ENCODE measurements around the gene SPPL2A. TPM values are rescaled to one million over a fixed set of nuclear protein-coding genes. Genes with fewer than 3 reads are reported as not detected.

The SPPL2A gene
- total and polyA plus RNA-seq, 7 experiments from 2014 or later = 40.6 to 100 (median 54.2) TPM

GRCh38 chr15:50751394-50751793 is 14.1 kb downstream of the SPPL2A start:
- Mint-ChIP-seq H3K27me3 (no peaks in the 10 kb centered on the region), H3K4me1 (peaks cover 5 to 39% (median 19%) of the 10 kb centered on the region in 7 donors), H3K9me3 (no peaks in the 10 kb centered on the region), H3K4me3 (no peak overlapping the region), H3K27ac (no peak overlapping the region), H3K36me3 (peaks cover 0 to 21% (median 5%) of the 10 kb centered on the region in 5 donors)
- Histone ChIP-seq H3K4me3 (ENCODE audit: low read length) (no peak overlapping the region), H3K9me3 (ENCODE audit: control insufficient read depth in 2 of 3, low read length in 3 of 3) (no peaks in the 10 kb centered on the region), H3K36me3 (ENCODE audit: control insufficient read depth in 2 of 3, insufficient read depth in 3 of 3, low read length in 3 of 3) (peaks cover 3 to 17% (median 4%) of the 10 kb centered on the region in 3 experiments), H3K27ac (ENCODE audit: low read depth, low read length) (no peak overlapping the region), H3K27me3 (ENCODE audit: control insufficient read depth in 2 of 2, insufficient read depth in 2 of 2, low read length in 2 of 2) (no peaks in the 10 kb centered on the region), H3K4me1 (ENCODE audit: control insufficient read depth in 2 of 2, insufficient read depth in 2 of 2, low read length in 2 of 2) (peaks cover 0 to 15% of the 10 kb centered on the region in 2 donors)
- intact Hi-C loops (cut with micrococcal nuclease) = loop anchor here in 1 of 2 donors (2.0 kb wide), 1 partner anchor 13 kb away; the partner anchor contains the start of gene SPPL2A
- CTCF ChIA-PET = interaction anchor here (0.8 kb wide), 1 partner anchor 9 kb away, joined by 3 read pairs; no protein-coding TSS in a partner anchor
- DNase-seq (no peak), ATAC-seq (peak; percentile 64)
- POLR2A ChIA-PET = interaction anchor here (2.1 kb wide), 1 partner anchor 13 kb away, joined by 6 read pairs; no protein-coding TSS in a partner anchor

GRCh38 chr15:50750227-50750705 is 15.2 kb downstream of the SPPL2A start:
- H3K27ac Mint-ChIP-seq = no peak overlapping the region
- no peak for ATAC-seq

GRCh38 chr15:50747523-50747922 is 18.0 kb downstream of the SPPL2A start:
- Mint-ChIP-seq H3K27me3 (no peaks in the 10 kb centered on the region), H3K4me3 (no peak overlapping the region), H3K36me3 (peaks cover 0 to 18% (median 6%) of the 10 kb centered on the region in 5 donors), H3K27ac (no peak overlapping the region), H3K9me3 (no peaks in the 10 kb centered on the region), H3K4me1 (peaks cover 0 to 17% (median 3%) of the 10 kb centered on the region in 7 donors)
- ATAC-seq = no peak
- H3K36me3 ChIP-seq (ENCODE audit: control insufficient read depth in 2 of 3, insufficient read depth in 3 of 3, low read length in 3 of 3) = peaks cover 3 to 17% (median 4%) of the 10 kb centered on the region in 3 experiments
- H3K9me3 ChIP-seq (ENCODE audit: control insufficient read depth in 2 of 3, low read length in 3 of 3) = no peaks in the 10 kb centered on the region
- no peak overlapping the region for H3K27ac ChIP-seq (ENCODE audit: low read depth, low read length)
- CTCF ChIA-PET = no interaction called here
- H3K4me3 ChIP-seq (ENCODE audit: low read length) = no peak overlapping the region
- no peak for DNase-seq
- peaks cover 0 to 15% of the 10 kb centered on the region in 2 donors for H3K4me1 ChIP-seq (ENCODE audit: control insufficient read depth in 2 of 2, insufficient read depth in 2 of 2, low read length in 2 of 2)
- H3K27me3 ChIP-seq (ENCODE audit: control insufficient read depth in 2 of 2, insufficient read depth in 2 of 2, low read length in 2 of 2) = no peaks in the 10 kb centered on the region
- intact Hi-C loops (cut with micrococcal nuclease) = no loop called here
- POLR2A ChIA-PET = no interaction called here

More at GRCh38 chr15:50750227-50750705, 15.2 kb downstream of the SPPL2A start:
- intact Hi-C loops (cut with micrococcal nuclease) = loop anchor here in 1 of 2 donors (2.0 kb wide), 1 partner anchor 15 kb away; the partner anchor contains the start of gene SPPL2A
- Histone ChIP-seq H3K36me3 (ENCODE audit: control insufficient read depth in 2 of 3, insufficient read depth in 3 of 3, low read length in 3 of 3) (peaks cover 3 to 17% (median 4%) of the 10 kb centered on the region in 3 experiments), H3K4me1 (ENCODE audit: control insufficient read depth in 2 of 2, insufficient read depth in 2 of 2, low read length in 2 of 2) (peaks cover 0 to 15% of the 10 kb centered on the region in 2 donors), H3K27ac (ENCODE audit: low read depth, low read length) (no peak overlapping the region), H3K9me3 (ENCODE audit: control insufficient read depth in 2 of 3, low read length in 3 of 3) (no peaks in the 10 kb centered on the region), H3K4me3 (ENCODE audit: low read length) (no peak overlapping the region), H3K27me3 (ENCODE audit: control insufficient read depth in 2 of 2, insufficient read depth in 2 of 2, low read length in 2 of 2) (no peaks in the 10 kb centered on the region)
- ChIA-PET CTCF (interaction anchor here (0.6 to 0.8 kb wide), 2 partner anchors 10 to 97 kb away, joined by 3 to 4 read pairs; no protein-coding TSS in a partner anchor), POLR2A (no interaction called here)
- Mint-ChIP-seq H3K4me3 (no peak overlapping the region), H3K4me1 (peaks cover 4 to 32% (median 15%) of the 10 kb centered on the region in 7 donors), H3K27me3 (no peaks in the 10 kb centered on the region), H3K9me3 (no peaks in the 10 kb centered on the region), H3K36me3 (peaks cover 0 to 18% (median 4%) of the 10 kb centered on the region in 5 donors)
- no peak for DNase-seq

- Mint-ChIP-seq H3K4me3 (no peak overlapping the region), H3K9me3 (no peaks in the 10 kb centered on the region), H3K36me3 (peaks cover 0 to 18% (median 9%) of the 10 kb centered on the region in 5 donors), H3K27me3 (no peaks in the 10 kb centered on the region), H3K4me1 (no peaks in the 10 kb centered on the region), H3K27ac (no peak overlapping the region)
- intact Hi-C loops (cut with micrococcal nuclease) = no loop called here
- H3K27me3 ChIP-seq (ENCODE audit: control insufficient read depth in 2 of 2, insufficient read depth in 2 of 2, low read length in 2 of 2) = no peaks in the 10 kb centered on the region
- no peaks in the 10 kb centered on the region for H3K9me3 ChIP-seq (ENCODE audit: control insufficient read depth in 2 of 3, low read length in 3 of 3)
- no peak overlapping the region for H3K4me3 ChIP-seq (ENCODE audit: low read length)
- ATAC-seq (no peak), DNase-seq (no peak)
- peaks cover 3 to 15% (median 4%) of the 10 kb centered on the region in 3 experiments for H3K36me3 ChIP-seq (ENCODE audit: control insufficient read depth in 2 of 3, insufficient read depth in 3 of 3, low read length in 3 of 3)
- no peaks in the 10 kb centered on the region for H3K4me1 ChIP-seq (ENCODE audit: control insufficient read depth in 2 of 2, insufficient read depth in 2 of 2, low read length in 2 of 2)
- ChIA-PET POLR2A (interaction anchor here (0.6 kb wide), 1 partner anchor 15 kb away, joined by 3 read pairs; no protein-coding TSS in a partner anchor), CTCF (interaction anchor here (0.6 kb wide), 1 partner anchor 116 kb away, joined by 3 read pairs; no protein-coding TSS in a partner anchor)
- H3K27ac ChIP-seq (ENCODE audit: low read depth, low read length) = no peak overlapping the region
Observed at GRCh38 chr15:50744601-50745000, 20.9 kb downstream of the SPPL2A start.

GRCh38 chr15:50740955-50741354 is 24.6 kb downstream of the SPPL2A start:
- H3K36me3 Mint-ChIP-seq = peaks cover 0 to 22% (median 12%) of the 10 kb centered on the region in 5 donors
- no peaks in the 10 kb centered on the region for H3K4me1 Mint-ChIP-seq

GRCh38 chr15:50736823-50737222 is 28.7 kb downstream of the SPPL2A start:
- POLR2A ChIA-PET = no interaction called here

More at GRCh38 chr15:50740955-50741354, 24.6 kb downstream of the SPPL2A start:
- H3K4me1 ChIP-seq (ENCODE audit: control insufficient read depth in 2 of 2, insufficient read depth in 2 of 2, low read length in 2 of 2) = no peaks in the 10 kb centered on the region
- H3K4me3 Mint-ChIP-seq = no peak overlapping the region
- no peaks in the 10 kb centered on the region for H3K9me3 ChIP-seq (ENCODE audit: control insufficient read depth in 2 of 3, low read length in 3 of 3)
- DNase-seq = no peak
- no peaks in the 10 kb centered on the region for H3K27me3 ChIP-seq (ENCODE audit: control insufficient read depth in 2 of 2, insufficient read depth in 2 of 2, low read length in 2 of 2)
- ChIA-PET POLR2A (no interaction called here), CTCF (no interaction called here)
- no peak for ATAC-seq
- no peak overlapping the region for H3K27ac Mint-ChIP-seq
- no peaks in the 10 kb centered on the region for H3K9me3 Mint-ChIP-seq
- no peak overlapping the region for H3K27ac ChIP-seq (ENCODE audit: low read depth, low read length)
- H3K4me3 ChIP-seq (ENCODE audit: low read length) = no peak overlapping the region
- H3K27me3 Mint-ChIP-seq = no peaks in the 10 kb centered on the region
- intact Hi-C loops (cut with micrococcal nuclease) = no loop called here
- peaks cover 0 to 16% (median 0%) of the 10 kb centered on the region in 3 experiments for H3K36me3 ChIP-seq (ENCODE audit: control insufficient read depth in 2 of 3, insufficient read depth in 3 of 3, low read length in 3 of 3)

More at GRCh38 chr15:50736823-50737222, 28.7 kb downstream of the SPPL2A start:
- no peaks in the 10 kb centered on the region for H3K4me1 ChIP-seq (ENCODE audit: control insufficient read depth in 2 of 2, insufficient read depth in 2 of 2, low read length in 2 of 2)
- H3K27me3 Mint-ChIP-seq = no peaks in the 10 kb centered on the region
- no peak overlapping the region for H3K4me3 ChIP-seq (ENCODE audit: low read length)
- peaks cover 0 to 31% (median 0%) of the 10 kb centered on the region in 3 experiments for H3K36me3 ChIP-seq (ENCODE audit: control insufficient read depth in 2 of 3, insufficient read depth in 3 of 3, low read length in 3 of 3)
- peaks cover 0 to 4% (median 0%) of the 10 kb centered on the region in 11 donors for H3K9me3 Mint-ChIP-seq
- H3K27ac Mint-ChIP-seq = no peak overlapping the region
- H3K27me3 ChIP-seq (ENCODE audit: control insufficient read depth in 2 of 2, insufficient read depth in 2 of 2, low read length in 2 of 2) = no peaks in the 10 kb centered on the region
- ATAC-seq = no peak
- no peak overlapping the region for H3K4me3 Mint-ChIP-seq
- CTCF ChIA-PET = no interaction called here
- intact Hi-C loops (cut with micrococcal nuclease) = loop anchor here in 1 of 2 donors (2.0 kb wide), 1 partner anchor 28 kb away; the partner anchor contains the start of gene SPPL2A
- H3K9me3 ChIP-seq (ENCODE audit: control insufficient read depth in 2 of 3, low read length in 3 of 3) = no peaks in the 10 kb centered on the region
- peaks cover 5 to 45% (median 30%) of the 10 kb centered on the region in 5 donors for H3K36me3 Mint-ChIP-seq
- no peak overlapping the region for H3K27ac ChIP-seq (ENCODE audit: low read depth, low read length)
- DNase-seq = no peak
- no peaks in the 10 kb centered on the region for H3K4me1 Mint-ChIP-seq

All from naive thymus-derived CD4-positive, alpha-beta T cell (primary cell).